Ovary (tissue), 9 donors: ENCODE results near the gene PIGN. TPM values are rescaled to one million over a fixed set of nuclear protein-coding genes. Genes with fewer than 3 reads are reported as not detected.

Experiments
- DNase-seq, 5 donors: peaks; one replicate each; pipeline ENCODE4 v3.0.0-alpha.2; 2019 to 2020
- H3K27ac ChIP-seq, 2 donors: fragments of 200-600 bp; one replicate each; pipeline versions ENCODE4 v1.5.1 to v1.8.0; 2019 to 2022
- H3K27me3 ChIP-seq: fragments of 200-600 bp; one replicate; pipeline ENCODE4 v1.8.0; 2022
- H3K36me3 ChIP-seq: fragments of 200-600 bp; sonication (generic); one replicate; pipeline ENCODE4 v1.5.1; 2019
- H3K4me1 ChIP-seq: one replicate; pipeline ENCODE4 v1.8.1; 2013; ENCODE audit warnings: mild to moderate bottlenecking, moderate library complexity; ENCODE audit not compliant: insufficient read depth
- H3K4me3 ChIP-seq: fragments of 200-600 bp; sonication (generic); one replicate; pipeline ENCODE4 v1.5.1; 2017
- H3K9me3 ChIP-seq, 2 donors: fragments of 200-600 bp in 1 of 2; sonication (generic) in 1 of 2; one replicate each; pipeline versions ENCODE4 v1.5.1 to v1.8.1; 2013 to 2019; ENCODE audit warnings: mild to moderate bottlenecking in 1 of 2, moderate library complexity in 1 of 2
- CTCF ChIP-seq, 3 donors: fragments of 450-650 bp in 2 of 3; fragments of 200-600 bp in 1 of 3; IDR thresholded peaks; one replicate each; pipeline versions ENCODE4 v1.5.1 to v1.8.0; 2016 to 2022; ENCODE audit warnings: antibody characterized with exemption in 3 of 3, mild to moderate bottlenecking in 1 of 3
- EP300 ChIP-seq: sonication (generic); formaldehyde crosslinking; IDR thresholded peaks from one replicate; pipeline ENCODE4 v1.6.1; 2017; ENCODE audit warnings: antibody characterized with exemption
- POLR2A ChIP-seq: fragments of 450-650 bp; IDR thresholded peaks from one replicate; pipeline ENCODE4 v1.6.1; 2017; ENCODE audit warnings: antibody characterized with exemption, mild to moderate bottlenecking, moderate library complexity
- WGBS, 3 donors: extraction: QIAGEN DNeasy Blood & Tissue Kit in 1 of 3; methylation state at CpG; one replicate each; pipeline versions ENCODE4 v1.1.5 to v1.1.7; 2013 to 2017; 5-methylcytosine and 5-hydroxymethylcytosine counted together
- intact Hi-C, 4 donors: fragments of 100-400 bp; cut with DNase I; formaldehyde crosslinking; loops; one replicate each; pipeline versions ENCODE4 v1.11.0 to v1.15.1; 2022 to 2023
- polyA plus RNA-seq, 2 donors: library from polyadenylated mRNA; stranded (reverse); fragments of 200-250 nt in 1 of 2; fragments of 350-450 nt in 1 of 2; fragmentation: Illumina TruSeq in 1 of 2; extraction: RNeasy Lipid Tissue Mini Kit (QIAGEN cat#74804) in 1 of 2; gene quantifications; one replicate each; pipeline ENCODE4 v1.2.3, GENCODE V29; 2013 to 2014
- total RNA-seq, 7 donors: library from RNA; depleted of rRNA in 2 of 7; stranded (reverse); fragments of >200 nt in 2 of 7; fragmentation: NEBNext Ultra II Directional in 3 of 7; extraction: Animal tissue kit (Norgen Biotek cat#: 25700) in 3 of 7; gene quantifications; one replicate each; pipeline versions ENCODE4 v1.1.0 to v1.2.4, GENCODE V29; 2016 to 2023
- donor health status: DM: no; HTN: no; CAD: no; lungs with moderate emphysema.
- donor health status: DM: no; HTN: no; CAD: no.
- donor health status: Bipolar disorder and iron deficiency.
- donor health status: DM: yes; HTN: yes; CAD: no.
- donor health status: DM: no; HTN: no; CAD: no.
- donor health status: DM: yes; HTN: yes; CAD: no.

PIGN gene
- total and polyA plus RNA-seq, 9 donors: 8.0 to 29.1 (median 25.6) TPM

GRCh38 chr18:62073461-62074281 is 113.2 kb downstream of the PIGN start:
- H3K9me3 ChIP-seq: no peaks in the 10 kb centered on the region
- H3K4me1 ChIP-seq: no peaks in the 10 kb centered on the region
- DNase-seq: no peak
- WGBS, 3 donors: 96 to 100% (median 96%) methylated on average over 2 of the region's 2 CpGs
- TF ChIP-seq CTCF (IDR thresholded peaks at IDR 0.05): no peak
- no peak for TF ChIP-seq EP300
- no peak for TF ChIP-seq POLR2A
- intact Hi-C loops: no loop called here
- no peaks in the 10 kb centered on the region for H3K27me3 ChIP-seq
- H3K4me3 ChIP-seq: no peak overlapping the region
- H3K36me3 ChIP-seq: no peaks in the 10 kb centered on the region
- H3K27ac ChIP-seq: no peak overlapping the region

DNA sequence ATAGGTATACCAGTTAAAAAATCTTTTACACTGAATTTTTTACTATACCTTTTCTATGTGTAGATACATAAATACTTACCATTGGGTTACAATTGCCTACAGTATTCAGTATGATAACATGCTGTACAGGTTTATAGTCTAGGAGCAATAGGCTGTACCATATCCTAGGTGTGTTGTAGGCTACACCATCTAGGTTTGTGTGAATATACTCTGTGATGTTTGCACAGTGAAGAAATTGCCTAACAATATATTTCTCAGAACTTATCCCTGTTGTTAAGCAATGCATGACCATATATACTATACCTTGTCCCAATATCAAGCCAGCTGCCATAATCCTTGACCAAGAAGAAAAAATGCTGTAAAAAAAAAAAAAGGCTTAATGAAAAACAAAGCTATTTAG is 114.5 kb downstream of the PIGN start:
- H3K27me3 ChIP-seq: no peaks in the 10 kb centered on the region
- no peak for TF ChIP-seq POLR2A
- no peak for TF ChIP-seq CTCF (IDR thresholded peaks at IDR 0.05)
- no peaks in the 10 kb centered on the region for H3K4me1 ChIP-seq
- no peaks in the 10 kb centered on the region for H3K36me3 ChIP-seq
- no peak overlapping the region for H3K4me3 ChIP-seq
- H3K27ac ChIP-seq: no peak overlapping the region
- DNase-seq: no peak
- intact Hi-C loops: no loop called here
- no peaks in the 10 kb centered on the region for H3K9me3 ChIP-seq

DNA sequence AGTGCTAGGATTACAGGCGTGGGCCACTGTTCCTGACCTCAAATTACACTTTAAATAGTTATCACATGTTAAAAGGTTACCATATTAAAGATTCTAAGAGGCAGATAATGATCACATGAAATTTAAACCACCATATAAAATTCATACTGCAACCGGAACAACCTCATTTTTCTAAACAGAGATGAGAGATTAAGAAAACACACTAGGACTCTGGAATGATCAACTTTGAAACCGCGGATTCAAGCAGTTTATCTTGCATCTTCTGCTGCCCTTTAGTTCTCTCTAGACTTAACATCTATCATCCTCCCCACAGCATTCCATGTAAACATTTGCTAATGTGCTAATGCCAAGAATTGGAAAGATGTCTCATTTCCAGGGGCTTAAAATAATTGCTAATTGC is 115.8 kb downstream of the PIGN start:
- H3K4me3 ChIP-seq: no peak overlapping the region
- no peaks in the 10 kb centered on the region for H3K36me3 ChIP-seq
- intact Hi-C loops: no loop called here
- H3K27me3 ChIP-seq: no peaks in the 10 kb centered on the region
- no peak for DNase-seq
- H3K9me3 ChIP-seq: no peaks in the 10 kb centered on the region
- TF ChIP-seq EP300 (no peak), POLR2A (no peak), CTCF (IDR thresholded peaks at IDR 0.05) (no peak)
- H3K27ac ChIP-seq: no peak overlapping the region
- 74 to 85% (median 76%) methylated on average over 4 of the region's 4 CpGs for WGBS, 3 donors
- no peaks in the 10 kb centered on the region for H3K4me1 ChIP-seq

DNA sequence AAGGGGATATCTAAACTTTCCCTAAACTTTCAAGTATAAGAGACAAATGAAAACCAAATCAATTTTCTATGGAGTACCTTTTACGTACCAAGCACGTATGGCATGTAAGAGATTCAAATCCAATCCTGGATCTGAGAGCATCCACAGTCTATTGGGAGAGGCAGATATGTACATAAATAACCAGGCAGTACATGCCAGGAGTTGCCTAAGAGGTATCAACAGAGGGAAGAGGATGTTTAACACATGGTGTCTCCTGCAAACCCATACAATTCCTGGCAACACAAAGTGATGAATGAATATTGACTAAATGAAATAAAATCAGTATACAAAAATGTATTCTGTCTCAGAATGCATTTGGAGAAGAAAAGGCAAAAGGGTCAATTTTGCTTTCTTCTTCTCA is 116.6 kb downstream of the PIGN start:
- WGBS, 3 donors: 94 to 99% (median 96%) methylated on average over 2 of the region's 2 CpGs

More for the DNA sequence above, 116.6 kb downstream of the PIGN start:
- H3K4me3 ChIP-seq: no peak overlapping the region
- no peak for TF ChIP-seq EP300
- no peak for TF ChIP-seq POLR2A
- no peak for TF ChIP-seq CTCF (IDR thresholded peaks at IDR 0.05)
- H3K27me3 ChIP-seq: no peaks in the 10 kb centered on the region
- H3K4me1 ChIP-seq: no peaks in the 10 kb centered on the region
- H3K36me3 ChIP-seq: no peaks in the 10 kb centered on the region
- no peak overlapping the region for H3K27ac ChIP-seq
- intact Hi-C loops: no loop called here
- H3K9me3 ChIP-seq: no peaks in the 10 kb centered on the region
- DNase-seq: no peak
